SU-DHL-6 (cell line): ENCODE measurements around the gene BLOC1S6.
"Not testable (repeated sequence)": the region's sequence is repeated elsewhere in the genome, so short reads cannot be mapped to it uniquely, and the experiment has no call there.

ENCODE experiments used
- H2AFZ ChIP-seq: fragments of 200-600 bp; sonication (generic); 2 replicates; pipeline ENCODE4 v1.6.1; 2014; ENCODE audit warnings: low read depth, mild to moderate bottlenecking, moderate library complexity, mixed read lengths, antibody characterized with exemption, low read length; ENCODE audit not compliant: severe bottlenecking
- H3F3A ChIP-seq: fragments of 200-600 bp; shearing (Covaris generic); 2 replicates; pipeline ENCODE4 v1.6.0; 2016; ENCODE audit warnings: antibody characterized with exemption, mild to moderate bottlenecking; ENCODE audit not compliant: insufficient read depth
- H3K27ac ChIP-seq: fragments of 200-600 bp; sonication (generic); 2 replicates; pipeline ENCODE4 v1.5.1; 2016; ENCODE audit warnings: low read depth, mild to moderate bottlenecking, low read length, moderate library complexity, mixed read lengths
- H3K27me3 ChIP-seq: fragments of 200-600 bp; sonication (generic), shearing (Covaris generic); 2 replicates; pipeline ENCODE4 v1.6.0; 2014; ENCODE audit warnings: mild to moderate bottlenecking, low read length
- H3K36me3 ChIP-seq: fragments of 200-600 bp; sonication (generic); 2 replicates; pipeline ENCODE4 v1.6.1; 2014; ENCODE audit warnings: mild to moderate bottlenecking, low read length, mixed read lengths
- H3K4me2 ChIP-seq: fragments of 300-600, 200-600 bp; shearing (Covaris generic), sonication (generic); 2 replicates; pipeline ENCODE4 v1.6.0; 2014; ENCODE audit warnings: low read length, low read depth, mild to moderate bottlenecking; ENCODE audit not compliant: poor library complexity, severe bottlenecking
- H3K4me3 ChIP-seq: fragments of 200-600 bp; sonication (generic); 2 replicates; pipeline ENCODE4 v1.5.1; 2014; ENCODE audit warnings: antibody characterized with exemption, low read length, mild to moderate bottlenecking, mixed read lengths; ENCODE audit not compliant: insufficient read depth, poor library complexity, severe bottlenecking
- H3K79me2 ChIP-seq: fragments of 200-600 bp; sonication (generic); 2 replicates; pipeline ENCODE4 v1.6.1; 2014; ENCODE audit warnings: mild to moderate bottlenecking, low read length, moderate library complexity; ENCODE audit not compliant: insufficient read depth
- H3K9ac ChIP-seq: fragments of 200-600 bp; sonication (generic); 2 replicates; pipeline ENCODE4 v1.7.0; 2014; ENCODE audit warnings: mild to moderate bottlenecking, low read length
- H3K9me2 ChIP-seq: fragments of 200-600 bp; sonication (generic); replicated peaks from 2 replicates; pipeline ENCODE4 v1.6.1; 2014; ENCODE audit warnings: low read length; ENCODE audit not compliant: insufficient read depth
- H3K9me3 ChIP-seq: fragments of 200-600 bp; sonication (generic); 2 replicates; pipeline ENCODE4 v1.6.1; 2014; ENCODE audit warnings: low read length, mixed read lengths; ENCODE audit not compliant: insufficient read depth
- H4K20me1 ChIP-seq: fragments of 200-600 bp; sonication (generic); 2 replicates; pipeline ENCODE4 v1.6.1; 2014; ENCODE audit warnings: low read depth, mild to moderate bottlenecking, antibody characterized with exemption, low read length, moderate library complexity, mixed read lengths
- CTCF ChIP-seq: fragments of 200-600 bp; sonication (generic); IDR thresholded peaks from one replicate; pipeline ENCODE4 v1.5.1; 2017; ENCODE audit warnings: antibody characterized with exemption, mild to moderate bottlenecking, low read length, moderate library complexity; ENCODE audit not compliant: insufficient read depth, poor library complexity, severe bottlenecking
- EZH2phosphoT487 ChIP-seq: fragments of 200-600 bp; sonication (generic), shearing (Covaris generic); conservative IDR thresholded peaks from 2 replicates; pipeline ENCODE4 v1.6.1; 2018; ENCODE audit warnings: mild to moderate bottlenecking, antibody characterized with exemption, low read length, moderate library complexity, mixed read lengths

The BLOC1S6 gene

GRCh38 chr15:45647828-45648227 is 60.6 kb downstream of the BLOC1S6 start:
- Histone ChIP-seq H3K9me2 (no peaks in the 10 kb centered on the region), H3K27me3 (no peaks in the 10 kb centered on the region), H3K27ac (no peak overlapping the region), H4K20me1 (no peaks in the 10 kb centered on the region), H3K4me2 (no peak overlapping the region), H3K4me3 (no peak overlapping the region), H3K9me3 (no peaks in the 10 kb centered on the region), H3K9ac (no peak overlapping the region), H3K36me3 (no peaks in the 10 kb centered on the region), H3F3A (no peaks in the 10 kb centered on the region), H2AFZ (no peak overlapping the region), H3K79me2 (no peaks in the 10 kb centered on the region)
- TF ChIP-seq CTCF (no peak), EZH2phosphoT487 (no peak)

- no peak overlapping the region for H3K9ac ChIP-seq
Observed at GRCh38 chr15:45648521-45649200, 61.5 kb downstream of the BLOC1S6 start.

GRCh38 chr15:45650007-45650406 is 62.8 kb downstream of the BLOC1S6 start:
- not testable (repeated sequence) for H3K36me3 ChIP-seq, H3K9me3 ChIP-seq, H3K4me3 ChIP-seq, H3K27me3 ChIP-seq, H3K79me2 ChIP-seq, H4K20me1 ChIP-seq, H3K4me2 ChIP-seq, H3K9ac ChIP-seq, H3K9me2 ChIP-seq, H2AFZ ChIP-seq, H3K27ac ChIP-seq, H3F3A ChIP-seq

More at GRCh38 chr15:45648521-45649200, 61.5 kb downstream of the BLOC1S6 start:
- Histone ChIP-seq H2AFZ (no peak overlapping the region), H3F3A (no peaks in the 10 kb centered on the region), H3K4me2 (no peak overlapping the region), H3K36me3 (no peaks in the 10 kb centered on the region), H4K20me1 (no peaks in the 10 kb centered on the region), H3K4me3 (no peak overlapping the region), H3K79me2 (no peaks in the 10 kb centered on the region), H3K9me3 (no peaks in the 10 kb centered on the region), H3K27me3 (no peaks in the 10 kb centered on the region), H3K27ac (no peak overlapping the region), H3K9me2 (no peaks in the 10 kb centered on the region)
- TF ChIP-seq CTCF (no peak), EZH2phosphoT487 (no peak)

- Histone ChIP-seq H2AFZ (no peak overlapping the region), H3F3A (no peaks in the 10 kb centered on the region), H4K20me1 (no peaks in the 10 kb centered on the region), H3K36me3 (no peaks in the 10 kb centered on the region), H3K9me3 (no peaks in the 10 kb centered on the region), H3K9ac (no peak overlapping the region), H3K79me2 (no peaks in the 10 kb centered on the region), H3K27me3 (0 out of 2 replicates have a peak, but pooled peaks cover 4% of the 10 kb centered on the region), H3K4me2 (no peak overlapping the region), H3K9me2 (no peaks in the 10 kb centered on the region), H3K27ac (no peak overlapping the region), H3K4me3 (no peak overlapping the region)
- TF ChIP-seq EZH2phosphoT487 (no peak), CTCF (no peak)
Observed at GRCh38 chr15:45650889-45651525, 63.8 kb downstream of the BLOC1S6 start.
